Stimulated activated CD4-positive, alpha-beta T cell treated with anti-CD3 and anti-CD28 coated beads, TNF-alpha, amount 100 ng/mL, for 1 hour (primary cell): ENCODE data around the gene PSD2.

ENCODE experiments used
- DNase-seq, 3 donors: peaks; one replicate each; pipeline ENCODE4 v3.0.0-alpha.2; 2020; ENCODE audit warnings: low read depth in 3 of 3, low spot score in 1 of 3

The PSD2 gene

DNA sequence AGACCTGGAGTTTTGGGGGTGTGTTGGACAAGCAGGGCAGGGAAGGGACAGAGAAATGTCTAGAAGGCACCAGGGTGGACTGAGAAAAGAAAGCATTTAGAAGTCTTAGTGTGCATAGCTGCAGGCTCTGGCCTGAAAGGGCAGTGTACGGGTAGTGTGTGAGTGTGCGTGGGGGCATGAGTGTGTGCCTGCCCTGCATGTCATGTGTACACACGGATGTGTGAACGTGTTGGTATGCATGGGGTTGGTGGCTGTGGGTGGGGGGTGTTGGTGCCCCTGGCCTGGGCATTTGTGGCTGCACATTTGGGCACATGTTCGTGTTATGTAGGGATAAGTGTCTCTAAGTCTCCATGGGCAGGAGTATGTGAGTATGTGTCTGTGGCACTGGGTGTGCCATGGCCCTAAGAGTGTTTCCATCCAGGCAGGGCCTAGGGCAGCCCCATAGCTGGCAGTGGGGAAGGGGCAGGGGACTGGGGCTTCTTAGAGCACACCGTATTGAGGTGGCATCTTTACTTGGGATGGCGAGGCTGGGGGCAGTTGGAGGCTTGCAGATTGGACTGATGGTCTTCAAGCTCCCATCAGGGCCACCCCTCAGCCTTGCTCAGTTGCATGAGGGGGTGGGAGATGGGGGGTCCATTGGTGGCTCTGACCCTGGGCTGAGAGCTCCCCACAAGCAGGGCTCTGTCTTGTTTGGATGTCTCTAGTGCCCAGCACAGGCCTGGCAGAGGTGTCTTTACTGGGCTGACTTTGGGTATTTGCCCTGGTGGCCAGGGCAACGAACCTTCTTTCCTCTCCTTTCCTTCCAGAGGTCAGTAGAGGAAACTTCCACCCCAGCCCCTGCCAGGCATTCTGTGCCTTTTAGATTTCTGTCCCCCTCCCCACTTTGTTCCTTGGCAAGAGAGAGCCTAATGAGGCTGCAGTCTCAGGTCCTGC, 15.0 kb downstream of the PSD2 start:
- DNase-seq, result no peak

GRCh38 chr5:139811274-139811607, 15.6 kb downstream of the PSD2 start:
- no peak for DNase-seq

- DNase-seq, result no peak
These were observed 16.7 kb downstream of the PSD2 start for GRCh38 chr5:139812323-139812722.

- DNase-seq, result no peak
These were observed 17.5 kb downstream of the PSD2 start for GRCh38 chr5:139812836-139813805.

DNA sequence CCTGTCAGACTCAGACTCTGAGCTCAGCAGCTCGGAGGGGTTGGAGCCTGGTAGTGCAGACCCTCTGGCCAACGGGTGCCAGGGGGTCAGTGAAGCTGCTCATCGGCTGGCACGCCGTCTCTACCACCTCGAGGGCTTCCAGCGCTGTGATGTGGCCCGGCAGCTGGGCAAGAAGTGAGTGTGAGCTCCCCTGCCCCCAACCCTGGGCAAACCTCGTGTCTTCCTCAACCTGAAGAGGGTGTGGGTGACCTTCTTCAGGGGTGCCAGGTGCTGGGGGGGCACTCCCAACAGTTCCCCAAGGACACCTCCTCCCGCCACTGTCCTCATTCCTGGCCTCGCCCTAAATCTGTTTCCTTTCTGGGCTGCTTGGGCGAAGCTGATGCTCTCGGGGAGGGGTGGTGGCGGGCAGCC, 18.6 kb downstream of the PSD2 start:
- no peak for DNase-seq

GRCh38 chr5:139814704-139815280, 19.2 kb downstream of the PSD2 start:
- DNase-seq, result no peak

DNA sequence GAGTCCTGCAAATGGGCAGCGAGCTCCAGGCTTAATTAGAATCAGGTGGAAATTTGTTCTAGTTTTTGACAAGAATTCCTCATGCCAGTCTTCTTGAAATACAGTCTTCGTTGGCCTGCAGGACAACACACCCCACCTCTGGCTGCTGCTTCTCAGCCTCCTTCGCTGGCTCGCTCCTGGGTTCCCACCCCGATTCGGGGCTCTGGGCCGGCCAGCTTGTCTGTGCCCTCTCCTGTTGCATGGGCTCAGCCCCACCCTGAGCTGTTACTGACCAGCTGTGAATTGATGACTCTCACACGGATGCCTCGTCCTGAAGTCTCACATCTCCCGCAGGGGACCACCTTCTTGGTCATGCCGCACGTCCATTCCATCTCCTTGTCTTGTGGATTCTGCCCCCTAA, 21.0 kb downstream of the PSD2 start:
- no peak for DNase-seq

GRCh38 chr5:139817362-139817761, 21.8 kb downstream of the PSD2 start:
- no peak for DNase-seq

DNA sequence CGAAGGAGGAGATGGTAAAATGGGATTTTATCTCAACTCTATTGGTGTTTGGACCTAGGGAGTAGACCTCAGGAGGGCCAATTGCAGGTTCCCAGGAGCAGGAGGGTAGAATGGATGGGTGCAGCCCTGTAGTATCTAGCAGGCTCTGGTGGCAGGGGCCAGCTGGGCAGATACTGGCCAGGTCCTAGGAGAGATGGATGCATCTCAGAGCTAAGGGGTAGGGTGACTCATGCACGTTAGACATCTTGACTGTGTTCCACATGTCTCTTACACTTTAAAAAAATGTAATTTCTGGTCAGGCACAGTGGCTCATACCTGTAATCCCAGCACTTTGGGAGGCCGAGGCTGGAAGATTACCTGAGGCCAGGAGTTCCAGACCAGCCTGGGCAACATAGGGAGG, 22.4 kb downstream of the PSD2 start:
- DNase-seq, result no peak

DNA sequence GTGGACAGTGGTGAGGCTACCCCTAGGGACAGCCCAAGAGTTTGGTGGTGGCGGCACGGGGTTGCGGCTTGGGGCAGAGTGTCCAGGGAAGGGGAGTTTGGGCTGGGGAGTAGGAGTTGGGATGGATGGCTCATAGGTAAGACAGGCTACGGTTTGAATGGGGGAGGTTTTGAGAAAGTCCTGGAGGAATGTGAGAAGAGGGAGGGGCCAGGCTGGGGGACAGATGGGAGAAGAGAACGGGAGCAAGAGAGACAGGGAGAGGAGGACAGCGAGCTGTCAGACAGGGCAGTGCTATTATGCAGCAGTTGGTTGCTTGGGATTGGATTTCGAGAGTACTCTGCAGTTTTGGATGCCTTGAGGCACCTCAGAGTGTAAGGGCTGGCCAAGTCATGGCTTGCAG, 24.5 kb downstream of the PSD2 start:
- no peak for DNase-seq

GRCh38 chr5:139820606-139821005, 25.0 kb downstream of the PSD2 start:
- DNase-seq, result no peak

GRCh38 chr5:139821806-139822552, 26.4 kb downstream of the PSD2 start:
- no peak for DNase-seq

- no peak for DNase-seq
These were observed 27.2 kb downstream of the PSD2 start for GRCh38 chr5:139822553-139823425.

DNA sequence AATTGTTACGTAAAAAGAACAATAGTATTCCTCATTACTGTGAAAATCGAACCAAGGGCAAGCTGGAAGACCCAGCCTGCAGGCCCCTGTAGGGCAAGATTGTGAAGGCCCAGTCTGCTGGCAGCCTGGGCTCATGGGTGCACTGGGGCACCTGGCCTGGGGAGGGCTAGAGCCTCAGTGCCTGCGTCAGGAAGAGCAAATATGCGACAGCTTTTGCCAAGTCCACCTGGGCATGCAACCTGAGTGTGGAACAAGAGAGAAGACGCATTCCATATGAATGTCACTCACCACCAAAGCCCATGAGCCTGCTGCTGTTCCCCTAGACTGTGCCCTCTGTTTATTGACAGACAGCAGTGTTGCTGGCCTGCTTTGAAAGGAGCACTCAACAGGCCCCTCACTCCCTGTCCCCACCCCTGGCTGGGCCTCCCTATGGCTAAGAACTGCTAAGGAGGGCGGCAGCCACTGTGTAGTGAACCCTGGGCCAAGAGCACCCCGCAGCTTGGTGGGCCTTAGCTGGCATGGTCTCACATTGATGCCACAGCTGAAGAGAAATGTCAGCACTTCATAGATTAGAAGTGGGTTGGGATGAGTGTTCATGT, 28.2 kb downstream of the PSD2 start:
- no peak for DNase-seq

GRCh38 chr5:139825690-139826089, 30.1 kb downstream of the PSD2 start:
- no peak for DNase-seq

DNA sequence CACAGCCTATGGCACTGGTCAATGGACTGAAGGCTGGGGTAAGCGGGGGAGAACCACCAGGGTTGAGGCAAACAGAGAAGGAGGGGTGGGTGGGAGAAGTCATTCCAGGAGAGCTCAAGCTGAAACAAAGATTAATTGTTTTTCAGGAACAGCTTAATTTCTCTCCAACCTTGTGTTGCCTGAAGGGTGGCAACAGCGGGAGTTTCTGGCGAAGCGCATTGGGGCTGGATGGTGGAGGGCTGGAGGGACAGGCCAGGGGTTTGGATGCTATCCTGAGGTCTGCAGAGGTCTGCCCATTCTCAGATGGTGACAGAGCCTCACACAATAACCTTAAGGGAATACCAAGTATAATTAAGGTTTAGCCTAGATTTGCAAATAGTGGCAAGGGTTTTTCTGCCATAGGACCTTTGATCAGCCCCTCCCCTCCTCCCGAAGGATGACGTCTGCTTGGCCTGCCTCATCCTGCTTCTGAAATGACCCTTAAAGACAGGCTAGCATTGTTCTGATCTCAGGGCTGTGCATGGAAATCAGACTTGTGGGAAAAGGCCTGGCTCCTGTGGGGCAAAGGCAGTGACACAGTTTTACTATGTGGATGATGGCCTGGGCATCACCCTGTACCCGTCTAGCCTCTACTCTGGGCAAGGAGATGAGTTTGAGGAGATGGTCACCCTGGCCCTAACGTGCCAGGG, 32.7 kb downstream of the PSD2 start:
- no peak for DNase-seq

GRCh38 chr5:139829471-139829870, 33.9 kb downstream of the PSD2 start:
- no peak for DNase-seq

DNA sequence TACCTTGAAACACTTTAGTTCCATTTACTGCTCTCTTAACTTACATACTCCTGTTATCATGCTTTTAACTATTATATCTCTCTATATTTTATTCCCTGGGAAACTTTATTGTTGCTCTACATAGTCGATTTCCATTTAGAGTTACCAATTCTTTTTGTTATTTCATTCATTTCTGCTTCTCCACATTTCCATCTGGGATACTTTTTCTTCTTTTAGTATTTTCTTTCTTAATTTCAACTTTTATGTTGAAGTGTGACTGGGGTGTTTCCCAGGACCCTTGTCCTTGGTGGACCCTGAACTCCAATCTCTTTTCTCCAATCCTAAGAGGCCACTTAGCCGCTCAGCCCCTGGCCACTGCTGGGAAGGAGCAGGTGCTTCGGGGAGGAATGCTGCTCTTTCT, 36.0 kb downstream of the PSD2 start:
- DNase-seq, result no peak

DNA sequence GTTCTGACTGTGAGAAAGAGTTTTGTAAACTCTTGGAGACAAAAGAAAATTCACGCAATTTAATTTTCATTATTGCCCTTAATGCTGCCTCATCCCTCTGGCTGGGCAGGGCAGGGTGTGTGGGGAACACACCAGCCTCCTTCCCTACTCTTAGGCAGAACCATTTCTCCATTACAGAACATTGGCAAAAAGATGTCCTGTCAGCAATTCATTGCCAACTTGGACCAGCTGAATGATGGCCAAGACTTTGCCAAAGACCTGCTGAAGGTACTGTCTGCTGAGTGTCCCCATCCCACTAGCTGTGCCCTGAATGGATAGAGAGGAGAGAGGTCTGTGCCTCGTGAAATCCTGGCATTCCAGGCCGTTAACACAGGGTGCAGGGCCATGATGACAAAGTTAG, 37.9 kb downstream of the PSD2 start:
- DNase-seq, result no peak
